ENCODE results near the gene ZNF438.
"Not testable (repeated sequence)": the region's sequence is repeated elsewhere in the genome, so short reads cannot be mapped to it uniquely, and the experiment has no call there.

ZNF438 gene

GRCh38 chr10:30931094-30931493 is 100.6 kb downstream of the ZNF438 start:
- no peak for DNase-seq

DNA sequence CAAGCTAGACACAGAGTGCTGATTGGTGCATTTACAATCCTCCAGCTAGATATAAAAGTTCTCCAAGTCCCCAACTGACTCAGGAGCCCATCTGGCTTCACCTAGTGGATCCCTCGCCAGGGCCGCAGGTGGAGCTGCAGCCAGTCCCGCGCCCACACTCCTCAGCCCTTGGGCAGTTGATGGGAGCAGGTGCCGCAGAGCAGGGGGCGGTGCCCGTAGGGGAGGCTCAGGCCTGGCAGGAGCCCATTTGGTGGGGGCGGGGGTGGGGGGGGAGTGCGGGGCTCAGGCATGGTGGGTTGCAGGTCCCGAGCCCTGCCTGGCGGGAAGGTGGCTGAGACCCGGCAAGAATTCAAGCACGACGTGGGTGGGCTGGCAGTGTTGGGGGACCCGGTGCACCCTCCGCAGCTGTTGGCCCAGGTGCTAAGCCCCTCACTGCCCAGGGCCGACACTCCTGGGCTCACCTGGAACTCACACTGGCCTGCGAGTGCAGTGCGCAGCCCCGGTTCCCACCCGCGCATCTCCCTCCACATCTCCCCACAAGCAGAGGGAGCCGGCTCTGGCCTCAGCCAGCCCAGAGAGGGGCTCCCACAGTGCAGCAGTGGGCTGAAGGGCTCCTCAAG is 101.7 kb downstream of the ZNF438 start:
- no peak for DNase-seq

- not testable (repeated sequence) for DNase-seq
Observed at GRCh38 chr10:30929311-30929729, 102.3 kb downstream of the ZNF438 start.

GRCh38 chr10:30928742-30929141 is 102.9 kb downstream of the ZNF438 start:
- DNase-seq = no peak

- DNase-seq = no peak
Observed at GRCh38 chr10:30918651-30919050, 113.0 kb downstream of the ZNF438 start.

- DNase-seq = no peak
Observed at GRCh38 chr10:30917789-30918188, 113.9 kb downstream of the ZNF438 start.

DNA sequence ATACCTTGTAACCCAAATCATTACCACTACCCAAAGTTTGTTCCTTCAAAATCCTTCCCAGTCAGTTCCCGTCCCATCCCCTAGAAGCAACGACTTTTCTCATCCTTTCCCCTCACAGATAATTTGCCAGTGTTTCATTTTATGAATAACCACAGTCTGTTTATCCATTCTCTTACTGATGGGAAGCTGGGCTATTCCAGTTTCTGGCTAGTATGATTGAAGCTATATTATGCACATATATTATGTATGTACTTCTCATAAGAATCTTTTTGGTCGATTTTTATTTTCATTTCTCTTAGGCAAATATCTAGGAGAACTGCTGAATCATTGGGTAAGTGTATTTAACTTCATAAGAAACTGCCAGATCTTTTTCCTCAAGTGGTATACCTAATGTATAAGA is 114.6 kb downstream of the ZNF438 start:
- no peak for DNase-seq

GRCh38 chr10:30915146-30915545 is 116.5 kb downstream of the ZNF438 start:
- DNase-seq = no peak

GRCh38 chr10:30911303-30911863 is 120.3 kb downstream of the ZNF438 start:
- DNase-seq = no peak

- DNase-seq = no peak
Observed at GRCh38 chr10:30903397-30904138, 128.1 kb downstream of the ZNF438 start.

- no peak for DNase-seq
Observed at GRCh38 chr10:30902621-30903396, 128.9 kb downstream of the ZNF438 start.

GRCh38 chr10:30901487-30901886 is 130.2 kb downstream of the ZNF438 start:
- DNase-seq = not testable (repeated sequence)

DNA sequence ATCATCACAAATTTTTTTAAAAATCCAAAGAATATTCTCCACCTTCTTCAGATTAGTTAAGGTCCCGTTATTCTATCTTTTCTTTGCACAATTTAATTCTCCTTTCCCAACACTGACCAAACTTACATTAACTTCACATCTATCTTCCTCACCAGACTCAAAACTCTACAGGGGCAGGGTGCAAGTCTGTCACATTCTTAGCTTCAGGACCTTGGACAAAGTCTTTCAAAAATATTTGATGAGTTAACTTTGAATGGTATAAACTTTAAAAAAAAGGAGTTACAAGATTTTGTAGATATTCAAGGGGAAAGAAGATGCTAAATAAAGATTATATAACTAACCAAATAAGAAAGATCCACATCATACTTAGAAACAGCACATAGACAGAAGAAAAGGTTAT is 132.7 kb downstream of the ZNF438 start:
- DNase-seq = no peak

GRCh38 chr10:30897547-30897946 is 134.1 kb downstream of the ZNF438 start:
- DNase-seq = no peak

GRCh38 chr10:30897048-30897447 is 134.6 kb downstream of the ZNF438 start:
- DNase-seq = no peak

DNA sequence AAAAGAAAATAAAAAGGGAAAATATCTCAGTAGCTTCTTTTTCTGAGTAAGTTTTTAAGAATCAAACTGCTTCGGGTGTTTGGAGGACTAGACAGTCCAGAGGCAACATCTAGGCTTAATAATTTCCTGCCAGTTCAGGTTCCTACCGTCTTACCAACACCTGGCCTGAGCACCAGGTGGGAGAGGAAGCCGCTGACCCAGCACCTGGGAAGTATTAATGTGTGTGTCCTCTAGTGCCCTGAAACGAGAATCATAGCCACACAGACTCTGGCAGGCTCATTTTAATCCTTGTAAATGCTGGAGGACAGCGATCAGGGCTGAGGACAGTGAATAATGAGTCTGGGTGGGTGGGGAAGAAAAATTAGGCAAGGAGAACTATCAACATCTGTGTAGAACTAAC is 137.4 kb downstream of the ZNF438 start:
- DNase-seq = peak; percentile 29

- DNase-seq = no peak
Observed at GRCh38 chr10:30893208-30893607, 138.5 kb downstream of the ZNF438 start.

DNA sequence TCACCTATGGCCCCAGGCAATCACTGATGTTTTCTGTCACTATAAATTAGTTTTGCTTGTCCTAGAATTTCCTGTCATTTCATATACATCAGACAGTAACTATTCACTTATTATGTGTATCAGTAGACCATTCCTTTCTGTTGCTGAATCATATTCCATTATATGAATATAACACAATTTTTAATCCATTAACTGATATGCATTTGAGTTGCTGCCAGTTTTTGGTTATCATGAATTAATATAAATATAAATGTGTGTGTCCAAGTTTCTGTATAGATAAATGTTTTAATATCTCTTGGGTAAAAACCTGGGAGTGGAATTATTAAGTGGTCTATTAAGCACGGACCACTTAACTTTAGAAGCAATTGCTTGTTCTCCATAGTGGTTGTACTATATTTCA is 143.8 kb downstream of the ZNF438 start:
- DNase-seq = no peak

GRCh38 chr10:30885423-30885822 is 146.2 kb downstream of the ZNF438 start:
- no peak for DNase-seq

GRCh38 chr10:30883751-30884150 is 147.9 kb downstream of the ZNF438 start:
- DNase-seq = no peak

DNA sequence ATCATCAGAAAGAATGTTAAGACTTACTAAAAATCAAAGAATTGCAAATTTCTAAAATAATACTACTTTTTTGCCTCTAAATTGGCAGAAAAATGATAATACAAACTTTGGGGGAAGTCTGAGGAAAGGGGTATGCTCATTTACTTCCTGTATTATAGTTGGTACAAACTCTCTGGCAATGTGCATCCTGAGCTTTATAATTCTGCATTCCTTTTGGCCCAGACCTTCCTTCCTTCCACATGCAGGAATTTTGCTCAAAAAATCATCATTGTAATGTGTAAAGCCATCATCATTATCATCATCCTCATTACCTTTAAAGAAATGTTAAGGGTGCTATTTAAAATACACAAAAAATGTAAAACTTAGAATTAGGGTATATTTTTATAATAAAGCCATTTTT is 148.5 kb downstream of the ZNF438 start:
- DNase-seq = no peak

GRCh38 chr10:30882281-30882680 is 149.4 kb downstream of the ZNF438 start:
- DNase-seq = no peak

DNA sequence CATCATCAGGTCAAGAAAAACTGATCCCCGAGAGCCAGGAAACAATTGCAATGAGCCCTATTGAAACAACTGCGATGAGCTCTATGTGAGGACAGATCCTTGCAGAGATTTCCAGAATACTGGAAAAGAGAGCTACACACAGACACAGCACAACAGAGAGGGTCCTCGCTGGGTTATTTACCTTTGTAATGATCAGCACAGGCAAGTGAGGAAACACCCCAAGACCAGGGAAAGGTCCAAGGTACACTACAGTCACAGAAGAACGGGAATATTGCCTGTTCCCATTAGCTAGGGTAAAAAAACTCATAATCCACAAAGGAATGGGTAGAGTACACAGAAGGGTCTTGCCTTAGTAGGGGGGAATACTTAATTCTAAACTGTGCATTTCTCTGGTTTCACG is 152.7 kb downstream of the ZNF438 start:
- no peak for DNase-seq

DNA sequence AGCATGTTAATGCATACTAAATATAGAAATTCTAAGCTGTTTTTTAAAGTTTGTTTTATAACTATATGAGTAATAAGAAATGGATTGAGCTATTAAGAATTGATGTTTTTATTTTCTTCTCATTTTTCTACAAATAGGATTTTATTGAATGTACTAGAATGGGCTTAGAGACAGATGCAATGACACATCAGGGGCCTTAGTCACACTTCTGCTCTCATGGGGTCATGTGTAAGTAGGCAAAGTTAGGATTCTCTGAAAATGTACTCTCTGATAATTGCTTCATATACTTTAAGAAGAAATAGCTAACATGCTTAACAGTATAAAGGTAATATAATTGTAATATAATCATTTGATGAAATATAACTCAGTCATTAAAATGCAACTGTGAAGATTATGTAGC is 154.6 kb downstream of the ZNF438 start:
- DNase-seq = no peak
